Globus pallidus (tissue), 1 donor: ENCODE data around the gene APOL2.
"Not testable (repeated sequence)": the region's sequence is repeated elsewhere in the genome, so short reads cannot be mapped to it uniquely, and the experiment has no call there.

Experiments used
- DNase-seq: peaks from one replicate; pipeline ENCODE4 v3.0.0-alpha.2; 2015; ENCODE audit warnings: low spot score

APOL2 gene

GRCh38 chr22:36243986-36244385 is 4.7 kb upstream of the APOL2 start:
- DNase-seq = no peak

DNA sequence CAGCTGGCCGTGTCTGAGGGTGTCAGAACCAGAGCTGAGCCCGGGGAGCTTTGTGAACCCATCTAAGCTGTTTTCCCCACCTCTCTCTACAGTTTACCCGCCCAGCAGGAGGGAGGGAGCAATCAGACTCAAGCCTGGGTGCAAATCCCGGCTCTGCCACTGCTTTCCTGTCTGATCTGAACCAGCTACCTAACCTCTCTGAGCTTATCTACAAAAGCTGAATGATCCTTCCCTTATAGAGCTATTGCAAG is 252 bp downstream of the APOL2 start:
- DNase-seq = no peak

DNA sequence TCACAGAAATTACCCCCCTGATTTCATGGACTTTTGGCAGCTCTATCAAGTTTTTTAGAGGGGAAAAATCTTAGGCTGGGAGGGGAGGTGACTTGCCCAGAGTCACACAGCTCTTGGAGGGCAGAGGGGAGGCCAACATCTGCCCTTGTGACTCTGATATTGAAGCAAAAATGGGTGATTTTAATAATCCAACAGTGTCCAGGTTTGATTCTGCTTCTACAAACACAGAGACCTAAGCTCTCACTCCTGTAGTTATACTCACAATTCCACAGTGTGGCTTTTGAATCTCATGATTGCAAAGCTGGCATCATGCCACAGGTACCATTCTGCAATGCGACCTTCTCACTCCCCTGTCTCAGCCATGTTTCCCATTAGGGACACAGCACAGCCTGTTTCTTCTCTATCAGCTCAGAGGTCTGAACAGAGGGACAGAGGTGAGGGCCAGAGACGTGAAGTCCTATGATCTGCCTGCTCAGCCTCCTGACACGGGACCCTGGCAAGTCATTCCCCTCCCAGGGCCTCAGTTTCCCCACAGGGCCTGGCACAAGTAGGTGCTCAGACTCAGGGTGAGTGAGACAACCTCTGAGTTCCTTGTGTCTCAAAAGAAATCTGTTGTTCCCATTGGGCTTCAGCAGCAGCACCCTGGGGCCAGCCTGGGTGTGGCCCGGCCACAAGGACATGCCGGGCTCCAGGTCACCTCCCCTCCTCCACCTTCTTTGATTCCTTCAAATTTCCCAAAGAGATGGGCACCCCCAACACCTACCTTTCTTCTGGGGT is 766 bp downstream of the APOL2 start:
- no peak for DNase-seq

DNA sequence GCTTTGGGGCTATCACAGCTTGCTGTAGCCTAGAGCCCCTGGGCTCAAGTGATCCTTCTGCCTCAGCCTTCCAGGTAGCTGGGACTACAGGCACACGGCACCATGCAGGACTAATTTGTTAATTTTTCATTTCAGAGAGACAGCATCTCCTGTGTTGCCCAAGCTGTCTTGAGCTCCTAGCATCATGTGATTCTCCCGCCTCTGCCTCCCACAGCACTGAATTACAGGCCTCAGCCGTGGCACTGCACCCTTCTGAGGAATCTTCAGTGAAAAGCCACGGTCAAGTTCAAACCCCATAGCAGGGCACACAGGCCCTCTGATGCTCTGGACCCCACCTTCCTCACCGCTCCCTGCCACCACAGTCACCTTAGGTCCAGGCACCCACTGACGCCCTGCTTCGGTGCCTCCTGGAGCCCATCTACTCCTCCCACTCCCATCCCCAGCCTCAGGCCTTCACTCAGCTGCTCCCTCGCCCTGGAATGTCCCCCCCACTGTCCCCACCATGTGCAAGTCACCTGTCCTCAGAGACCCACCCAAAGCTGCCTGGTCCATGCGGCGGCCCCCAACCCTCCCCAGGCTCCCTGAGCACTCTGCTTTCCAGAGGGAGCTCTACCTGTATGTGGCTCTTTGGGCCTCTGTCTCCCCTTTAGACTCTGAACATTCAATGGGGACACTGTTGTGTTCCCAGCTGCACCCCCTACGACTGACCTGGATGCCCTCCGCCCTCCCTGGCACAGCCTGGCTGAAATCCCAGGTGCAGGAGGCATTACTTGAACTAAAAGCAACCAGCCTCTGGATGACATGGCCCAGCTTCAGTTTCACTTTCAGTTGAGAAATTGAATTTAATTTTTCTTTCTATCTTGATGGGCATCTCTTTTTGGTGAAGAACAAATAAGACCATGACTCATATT is 1.6 kb downstream of the APOL2 start:
- no peak for DNase-seq

GRCh38 chr22:36236388-36237319 is 2.7 kb downstream of the APOL2 start:
- no peak for DNase-seq

- DNase-seq = no peak
Observed at GRCh38 chr22:36235585-36235984, 3.7 kb downstream of the APOL2 start.

DNA sequence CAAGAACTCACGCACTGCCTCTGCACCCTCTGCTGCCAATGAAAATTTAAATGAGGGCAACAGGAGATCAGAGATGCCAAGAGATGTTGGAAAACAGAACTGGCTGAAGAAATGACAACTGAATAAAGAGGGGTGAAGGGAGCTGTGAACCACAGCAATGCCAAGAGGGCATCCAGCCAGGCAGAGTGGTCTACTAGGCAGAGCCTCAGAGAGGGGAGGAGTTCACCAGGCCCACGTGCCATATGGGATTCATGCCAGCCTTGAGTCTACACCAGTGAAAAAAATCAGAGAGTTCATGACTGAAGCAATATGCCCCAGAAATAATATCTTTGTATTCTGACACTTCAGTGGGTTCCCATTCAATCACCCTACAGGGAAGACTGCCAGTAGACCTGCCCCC is 4.4 kb downstream of the APOL2 start:
- no peak for DNase-seq

DNA sequence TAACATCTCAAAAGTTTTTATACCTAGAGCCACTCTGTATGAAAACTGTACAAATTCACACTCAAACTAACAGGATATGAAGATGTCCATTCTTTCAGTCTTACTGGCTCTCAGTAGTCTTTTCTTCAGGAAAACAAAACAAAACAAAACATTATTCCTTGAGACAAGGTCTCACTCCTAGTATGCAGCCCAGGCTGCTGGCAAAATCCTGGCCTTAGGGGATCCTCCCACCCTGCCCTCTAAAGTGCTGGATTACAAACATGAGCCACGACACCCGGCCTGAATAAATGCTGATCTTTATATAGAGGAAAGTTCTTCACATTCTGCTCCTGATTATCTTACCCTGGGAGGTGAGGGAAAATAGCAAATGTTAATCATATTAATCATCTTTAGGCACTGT is 5.1 kb downstream of the APOL2 start:
- no peak for DNase-seq

- no peak for DNase-seq
Observed at GRCh38 chr22:36233796-36234195, 5.5 kb downstream of the APOL2 start.

- no peak for DNase-seq
Observed at GRCh38 chr22:36232715-36233401, 6.5 kb downstream of the APOL2 start.

DNA sequence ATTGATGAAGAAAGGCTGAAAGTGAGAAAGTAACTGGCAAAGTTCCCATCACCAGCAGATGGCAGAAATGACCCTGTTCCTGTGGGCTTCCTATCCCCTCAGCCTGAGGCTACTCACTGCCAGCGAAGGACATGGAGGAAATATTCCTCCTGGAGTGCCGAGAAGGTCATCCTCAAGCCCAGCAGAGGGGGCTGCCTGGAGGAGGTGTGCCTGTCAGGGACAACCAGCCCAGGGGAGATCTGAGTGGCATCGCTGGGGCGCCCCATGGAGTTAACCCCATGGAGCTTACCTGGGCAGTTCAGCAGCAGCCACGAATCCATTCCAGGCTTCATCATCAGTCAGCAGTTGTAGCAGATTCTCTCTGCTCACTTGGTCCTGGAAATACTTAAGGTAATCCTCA is 8.3 kb downstream of the APOL2 start:
- not testable (repeated sequence) for DNase-seq

DNA sequence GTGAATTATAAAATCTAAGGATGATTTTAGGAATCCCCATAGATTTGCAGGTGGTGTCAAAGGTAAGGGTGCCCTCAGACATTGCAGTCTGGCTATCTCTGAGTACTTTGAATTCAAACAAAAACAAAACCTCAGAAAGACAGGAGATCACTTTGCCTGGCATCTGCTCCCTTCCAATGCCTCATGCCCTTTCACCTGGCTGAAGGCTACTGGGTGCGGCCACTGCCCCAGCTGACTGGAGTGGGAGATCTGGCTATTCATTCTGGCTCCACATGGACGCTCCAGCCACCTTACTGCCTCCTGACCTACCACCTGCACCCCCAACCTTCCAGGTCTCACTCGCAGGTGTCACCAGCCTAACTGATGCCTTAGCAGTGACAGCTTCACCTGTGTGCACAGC is 9.7 kb downstream of the APOL2 start:
- DNase-seq = not testable (repeated sequence)

DNA sequence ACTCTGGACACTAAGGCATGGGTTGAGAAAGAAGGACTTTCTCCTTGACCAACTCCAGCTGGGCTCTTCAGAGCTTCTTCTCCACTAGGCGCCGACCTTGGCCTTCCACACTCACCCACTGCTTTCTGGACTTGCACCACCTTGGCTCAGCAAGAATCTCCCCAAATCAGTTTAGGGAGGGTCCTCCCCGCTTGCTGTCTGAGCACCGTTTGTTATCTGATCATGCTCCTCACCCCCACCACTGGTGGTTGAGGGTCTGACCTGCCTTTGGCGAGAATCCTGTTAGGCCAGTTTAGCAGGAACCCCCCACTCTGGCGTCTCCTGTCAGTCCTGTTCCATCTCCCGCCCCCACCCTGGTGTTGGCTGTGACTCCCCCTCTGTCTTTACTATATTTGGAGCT is 10.4 kb downstream of the APOL2 start:
- DNase-seq = no peak

DNA sequence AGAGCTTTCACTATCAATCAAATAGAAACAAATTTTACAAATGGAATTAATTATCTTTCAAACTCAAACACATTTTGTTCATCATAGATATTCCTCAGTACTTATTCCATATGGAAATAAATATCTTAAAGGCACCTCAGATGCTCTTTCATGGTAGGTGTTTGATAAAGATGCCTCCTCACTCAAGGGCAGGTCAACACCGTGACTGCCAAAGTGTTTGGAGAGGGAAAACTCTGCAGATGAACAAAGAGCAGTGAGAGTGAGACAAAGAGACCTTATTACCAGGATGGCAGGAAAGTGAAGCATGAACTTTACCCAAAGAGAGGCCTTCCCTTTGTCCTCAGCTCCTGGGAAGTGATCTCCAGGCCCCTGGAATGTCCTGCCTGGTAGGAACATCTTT is 11.0 kb downstream of the APOL2 start:
- DNase-seq = not testable (repeated sequence)

GRCh38 chr22:36227806-36228205 is 11.5 kb downstream of the APOL2 start:
- DNase-seq = no peak

DNA sequence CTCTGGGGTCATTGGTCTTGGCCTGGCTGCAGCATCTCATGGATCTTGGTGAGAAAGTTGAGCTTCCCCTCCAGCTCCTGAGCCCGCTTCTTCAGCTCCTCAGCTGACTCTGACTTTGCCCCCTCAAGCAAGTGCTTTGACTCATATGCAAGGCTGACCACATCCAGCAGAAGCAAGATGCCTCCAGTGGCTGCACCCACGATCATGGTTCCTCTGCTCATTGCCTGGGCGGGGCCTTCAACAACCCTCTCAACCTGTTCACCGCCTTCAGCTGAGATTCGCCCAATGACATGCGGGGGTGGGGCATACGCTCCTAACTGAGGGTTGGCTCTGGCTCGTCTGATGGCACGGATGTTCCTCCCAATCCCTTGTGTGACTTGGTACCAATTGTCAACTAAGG is 11.9 kb downstream of the APOL2 start:
- DNase-seq = no peak

- no peak for DNase-seq
Observed at GRCh38 chr22:36226189-36226588, 13.1 kb downstream of the APOL2 start.

GRCh38 chr22:36225333-36225922 is 13.9 kb downstream of the APOL2 start:
- no peak for DNase-seq

DNA sequence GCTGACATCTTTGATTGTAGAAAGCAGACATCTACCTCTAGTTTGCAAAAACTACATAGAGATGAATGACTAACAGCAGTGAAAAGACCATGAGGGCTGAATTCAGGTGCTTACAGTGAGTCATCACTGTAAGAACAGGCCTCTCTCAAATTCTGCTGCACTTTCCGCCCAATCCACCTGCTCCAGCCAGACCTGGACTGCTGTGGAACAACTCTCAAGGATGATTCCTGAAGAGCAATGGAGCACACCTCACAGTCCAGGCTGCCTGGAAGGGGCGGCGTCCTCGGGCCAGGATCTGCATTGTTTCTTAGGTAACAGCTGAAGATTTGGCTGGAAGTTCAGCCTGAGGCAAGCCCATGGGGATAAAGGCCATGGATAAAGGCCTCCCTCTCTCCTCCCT is 15.1 kb downstream of the APOL2 start:
- DNase-seq = no peak

DNA sequence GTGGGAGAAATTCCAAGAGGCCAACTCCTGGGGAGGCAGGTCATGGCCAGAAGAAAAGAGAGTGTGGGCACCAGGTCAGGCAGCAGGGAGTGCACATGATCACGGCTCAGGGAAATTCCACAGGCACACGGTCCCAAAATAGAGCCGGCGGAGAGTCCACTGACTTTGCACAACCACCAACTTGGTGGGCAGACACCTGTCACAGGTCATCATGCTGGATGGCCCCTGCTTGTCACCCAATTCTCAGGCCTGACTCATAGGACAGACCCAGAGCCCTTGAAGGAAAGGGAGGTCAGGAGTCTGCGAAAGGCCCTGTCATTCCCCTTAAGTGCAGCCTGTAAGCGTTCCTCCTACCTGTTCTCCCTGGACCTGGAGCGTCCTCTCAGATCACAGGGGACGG is 15.8 kb downstream of the APOL2 start:
- DNase-seq = no peak

GRCh38 chr22:36222887-36223450 is 16.4 kb downstream of the APOL2 start:
- no peak for DNase-seq
